ENCODE results near the gene MYB.

The MYB gene

GRCh38 chr6:135256866-135257265 is 75.8 kb downstream of the MYB start:
- no peak for DNase-seq

- no peak for DNase-seq
Observed at GRCh38 chr6:135257631-135258405, 76.7 kb downstream of the MYB start.

GRCh38 chr6:135258970-135259369 is 77.9 kb downstream of the MYB start:
- no peak for DNase-seq

DNA sequence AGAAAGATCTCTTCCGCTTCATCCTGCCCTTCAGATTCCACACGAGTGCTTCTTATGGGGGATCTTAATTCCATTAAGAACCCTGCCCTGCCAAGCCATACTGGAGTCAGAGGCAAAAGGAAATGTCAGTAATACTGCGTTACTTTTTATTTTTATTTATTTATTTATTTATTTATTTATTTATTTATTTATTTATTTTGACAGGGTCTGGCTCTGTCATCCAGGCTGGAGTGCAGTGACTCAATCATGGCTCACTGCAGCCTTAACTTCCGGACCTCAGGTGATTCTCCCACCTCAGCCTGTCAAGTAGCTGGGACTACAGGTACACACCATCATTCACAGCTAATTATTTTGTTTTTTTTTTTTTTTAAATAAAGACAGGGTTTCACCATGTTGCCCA is 79.5 kb downstream of the MYB start:
- no peak for DNase-seq

GRCh38 chr6:135261872-135262725 is 81.0 kb downstream of the MYB start:
- DNase-seq = no peak

GRCh38 chr6:135265278-135265677 is 84.2 kb downstream of the MYB start:
- no peak for DNase-seq

DNA sequence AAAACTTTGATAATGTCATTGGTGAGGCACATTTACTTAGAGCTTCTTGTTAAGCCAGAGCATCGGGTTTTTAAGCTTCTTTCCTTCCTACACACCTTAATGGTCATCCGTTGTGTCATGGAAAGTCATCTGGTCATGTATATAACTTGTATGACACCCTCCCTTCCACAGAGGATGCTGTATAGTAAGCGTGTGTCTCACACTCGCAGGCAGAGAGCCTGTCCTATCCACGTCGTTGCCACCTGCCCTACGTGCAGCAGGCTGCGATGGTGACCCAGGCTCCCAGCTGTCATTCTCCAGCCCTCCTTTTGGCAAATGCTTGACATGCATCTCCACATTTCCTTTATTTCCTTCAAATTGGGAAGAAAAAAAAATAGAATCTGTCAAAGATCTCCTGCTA is 85.6 kb downstream of the MYB start:
- DNase-seq = peak; percentile 66

DNA sequence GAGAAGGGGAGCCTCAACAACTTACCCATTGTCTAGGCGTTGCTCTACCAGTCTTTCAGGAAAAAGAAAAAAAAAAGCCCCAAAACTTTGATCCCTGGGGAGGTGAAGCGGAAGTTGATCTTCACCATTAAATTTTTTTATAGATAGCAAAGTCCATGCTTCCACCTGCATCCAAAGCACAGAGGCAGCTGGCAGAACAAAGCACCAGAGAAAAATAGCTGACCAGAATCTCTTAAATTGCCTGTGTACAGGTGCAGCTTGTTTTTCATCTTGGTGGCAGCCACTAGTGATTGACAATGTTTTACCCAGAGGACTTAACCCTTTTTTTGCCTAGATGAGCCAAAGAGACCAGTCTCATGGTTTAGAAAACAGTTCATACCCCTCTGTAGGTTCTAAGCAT is 86.0 kb downstream of the MYB start:
- peak; percentile 89 for DNase-seq

DNA sequence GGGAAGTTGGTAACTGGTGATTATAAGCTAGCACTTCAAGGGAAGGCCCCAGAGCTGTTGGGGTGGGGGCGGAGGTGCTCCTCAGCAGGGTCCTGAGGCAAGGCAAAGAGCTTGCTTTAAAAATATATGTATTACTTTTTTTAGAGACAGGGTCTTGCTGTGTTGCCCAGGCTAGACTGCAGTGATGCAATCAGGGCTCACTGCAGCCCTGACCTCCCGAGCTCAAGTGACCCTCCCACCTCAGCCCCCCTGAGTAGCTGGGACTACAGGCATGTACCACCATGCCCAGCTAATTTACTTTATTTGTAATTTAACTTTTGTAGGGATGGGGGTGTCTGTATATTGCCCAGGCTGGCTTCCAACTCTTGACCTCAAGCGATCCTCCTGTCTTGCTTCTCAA is 87.2 kb downstream of the MYB start:
- no peak for DNase-seq

DNA sequence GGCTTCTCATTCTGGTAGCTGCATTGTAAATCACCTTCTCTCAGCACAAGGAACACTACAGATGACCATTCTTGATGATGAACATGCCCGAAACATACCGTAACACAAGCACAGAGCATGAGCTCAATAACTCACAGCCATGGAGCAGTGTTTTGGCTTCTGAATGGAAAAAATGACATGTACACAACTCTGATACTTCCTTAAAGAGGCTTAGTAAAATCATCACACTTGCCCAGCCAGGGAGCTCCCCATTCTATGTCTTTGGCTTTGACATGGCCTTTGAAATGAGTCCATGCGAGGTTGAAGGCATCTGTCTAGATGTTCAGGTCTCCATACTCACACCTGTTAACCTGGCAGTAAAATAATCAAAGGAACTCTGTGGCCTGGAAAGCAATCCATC is 87.6 kb downstream of the MYB start:
- no peak for DNase-seq

Data from NCI-H774 (cell line).